K562 (cell line): ENCODE results near the gene LSP1.

Source experiments
- FOSL1 ChIP-seq: fragments of 200-800 bp; sonication (Bioruptor generic); conservative IDR thresholded peaks from 2 replicates; pipeline ENCODE4 v1.6.1; 2016; ENCODE audit warnings: missing genetic modification characterization, missing compliant biosample characterization
- NCOA1 ChIP-seq: fragments of 450-650 bp; IDR thresholded peaks from 2 replicates; pipeline ENCODE4 v1.6.1; 2016; ENCODE audit warnings: low read depth
- POLR2A ChIP-seq: fragments of 450-650 bp; conservative IDR thresholded peaks from 2 replicates; pipeline ENCODE4 v1.6.1; 2016
- SIN3A ChIP-seq, 2 experiments: fragments of 150-350 bp in 1 of 2; IDR thresholded peaks; 2 replicates each; pipeline ENCODE4 v1.6.1; 2011 to 2016; ENCODE audit warnings: borderline replicate concordance in 2 of 2, low read depth in 2 of 2, low read length in 2 of 2, mild to moderate bottlenecking in 2 of 2, moderate library complexity in 2 of 2; ENCODE audit not compliant: control insufficient read depth in 1 of 2
- TEAD2 ChIP-seq: fragments of 450-650 bp; IDR thresholded peaks from 2 replicates; pipeline ENCODE4 v1.6.1; 2016; ENCODE audit warnings: missing genetic modification characterization, control low read depth, missing compliant biosample characterization
- ZEB2 ChIP-seq: fragments of 450-650 bp; IDR thresholded peaks from 2 replicates; pipeline ENCODE4 v1.6.1; 2016
- ZNF121 ChIP-seq: sonication (generic); formaldehyde crosslinking; conservative IDR thresholded peaks from 2 replicates; pipeline ENCODE4 v1.8.0; 2022; ENCODE audit warnings: missing genetic modification reagents
- ZNF586 ChIP-seq: fragments of 450-650 bp; formaldehyde crosslinking; conservative IDR thresholded peaks from 2 replicates; pipeline ENCODE4 v1.4.0; 2020; ENCODE audit warnings: mild to moderate bottlenecking, moderate library complexity
- TF ChIP-seq, protein P1 (sequence below): fragments of 450-650 bp; formaldehyde crosslinking; IDR thresholded peaks from 2 replicates; pipeline ENCODE4 v1.4.0; 2020; ENCODE audit warnings: mild to moderate bottlenecking, mixed read lengths

- TF ChIP-seq TEAD2 (tag) (no peak), ZEB2 (no peak), FOSL1 (tag) (no peak), ZNF586 (CRISPR knock-in tag) (no peak), POLR2A (no peak), NCOA1 (no peak), ZNF121 (CRISPR knock-in tag) (no peak), SIN3A (IDR thresholded peaks at IDR 0.05; ENCODE audit: borderline replicate concordance in 2 of 2, control insufficient read depth in 1 of 2, low read depth in 2 of 2, low read length in 2 of 2) (no peak)
- TF ChIP-seq, protein P1, sequence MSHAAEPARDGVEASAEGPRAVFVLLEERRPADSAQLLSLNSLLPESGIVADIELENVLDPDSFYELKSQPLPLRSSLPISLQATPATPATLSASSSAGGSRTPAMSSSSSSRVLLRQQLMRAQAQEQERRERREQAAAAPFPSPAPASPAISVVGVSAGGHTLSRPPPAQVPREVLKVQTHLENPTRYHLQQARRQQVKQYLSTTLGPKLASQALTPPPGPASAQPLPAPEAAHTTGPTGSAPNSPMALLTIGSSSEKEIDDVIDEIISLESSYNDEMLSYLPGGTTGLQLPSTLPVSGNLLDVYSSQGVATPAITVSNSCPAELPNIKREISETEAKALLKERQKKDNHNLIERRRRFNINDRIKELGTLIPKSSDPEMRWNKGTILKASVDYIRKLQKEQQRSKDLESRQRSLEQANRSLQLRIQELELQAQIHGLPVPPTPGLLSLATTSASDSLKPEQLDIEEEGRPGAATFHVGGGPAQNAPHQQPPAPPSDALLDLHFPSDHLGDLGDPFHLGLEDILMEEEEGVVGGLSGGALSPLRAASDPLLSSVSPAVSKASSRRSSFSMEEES (CRISPR knock-in tag) = no peak
Observed at GRCh38 chr11:1841511-1842148, 11.3 kb upstream of the LSP1 start.
